ENCODE data around the gene ADCK1. TPM values are rescaled to one million over a fixed set of nuclear protein-coding genes. Genes with fewer than 3 reads are reported as not detected.

The ADCK1 gene
- total and polyA plus RNA-seq, 2 donors (not counting 1 experiment from before 2014, with no cell fraction given), result 10.6 to 18.3 TPM

DNA sequence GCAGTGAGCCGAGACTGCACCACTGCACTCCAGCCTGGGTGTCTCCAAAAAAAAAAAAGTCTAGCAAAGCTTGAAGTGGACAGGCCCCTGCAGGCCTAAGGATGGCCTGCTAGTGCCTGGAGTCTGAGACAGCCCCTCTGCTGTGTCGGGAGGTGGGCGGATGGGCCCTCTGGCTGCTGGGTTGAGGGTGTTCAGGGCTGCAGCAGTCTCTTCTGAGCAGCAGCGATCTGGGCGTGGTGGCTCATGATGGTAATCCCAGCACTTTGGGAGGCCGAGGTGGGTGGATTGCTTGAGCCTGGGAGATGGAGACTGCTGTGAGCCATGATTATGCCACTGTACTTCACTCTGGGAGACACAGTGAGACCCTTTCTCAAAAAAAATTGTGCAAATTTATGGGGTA, 57.0 kb downstream of the ADCK1 start:
- POLR2A ChIA-PET, result no interaction called here

DNA sequence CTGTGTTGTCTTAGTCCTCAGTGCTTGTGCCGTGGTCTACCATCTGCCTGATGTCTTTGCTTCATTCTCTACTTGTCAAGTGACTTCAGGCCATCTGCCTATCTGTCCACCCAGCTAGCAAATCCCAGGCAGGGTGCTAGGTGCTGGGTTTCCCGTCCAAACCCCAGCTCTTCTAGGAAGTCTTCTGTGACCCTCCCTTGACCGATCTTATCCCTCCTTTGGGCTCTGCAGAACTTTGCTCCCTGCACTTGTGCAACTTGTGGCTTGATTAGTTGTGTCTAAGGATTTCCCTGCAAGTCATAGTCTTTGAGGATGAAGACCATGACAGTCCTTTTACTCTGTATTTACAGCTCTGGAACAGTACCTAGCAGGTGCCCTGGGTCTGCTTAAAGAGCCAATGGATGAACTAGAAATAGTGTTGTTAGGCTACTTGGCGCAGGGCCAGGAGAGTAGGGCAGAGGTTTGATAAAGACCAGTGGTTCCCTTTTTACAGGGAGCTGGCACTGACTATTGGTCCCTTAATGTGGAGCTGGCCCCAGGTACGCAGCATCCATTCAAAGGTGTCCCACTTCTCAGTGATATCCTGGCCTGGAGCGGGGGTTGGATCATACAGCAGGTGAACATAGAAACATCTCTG, 60.1 kb downstream of the ADCK1 start:
- H3K27ac ChIP-seq (ENCODE audit: low read length in 2 of 2), result no peak overlapping the region
- Mint-ChIP-seq H3K27ac (no peak overlapping the region), H3K4me1 (peaks cover 1% of the 10 kb centered on the region), H3K4me3 (no peak overlapping the region), H3K27me3 (no peaks in the 10 kb centered on the region), H3K9me3 (ENCODE audit: insufficient read depth) (no peaks in the 10 kb centered on the region)
- no peaks in the 10 kb centered on the region for H3K9me3 ChIP-seq (ENCODE audit: control extremely low read depth in 1 of 3, control insufficient read depth in 2 of 3, insufficient read depth in 1 of 3, low read length in 2 of 3)
- H3K4me2 ChIP-seq (replicated peaks; ENCODE audit: low read depth, low read length, poor library complexity, severe bottlenecking), result no peak overlapping the region
- TF ChIP-seq, protein P1, sequence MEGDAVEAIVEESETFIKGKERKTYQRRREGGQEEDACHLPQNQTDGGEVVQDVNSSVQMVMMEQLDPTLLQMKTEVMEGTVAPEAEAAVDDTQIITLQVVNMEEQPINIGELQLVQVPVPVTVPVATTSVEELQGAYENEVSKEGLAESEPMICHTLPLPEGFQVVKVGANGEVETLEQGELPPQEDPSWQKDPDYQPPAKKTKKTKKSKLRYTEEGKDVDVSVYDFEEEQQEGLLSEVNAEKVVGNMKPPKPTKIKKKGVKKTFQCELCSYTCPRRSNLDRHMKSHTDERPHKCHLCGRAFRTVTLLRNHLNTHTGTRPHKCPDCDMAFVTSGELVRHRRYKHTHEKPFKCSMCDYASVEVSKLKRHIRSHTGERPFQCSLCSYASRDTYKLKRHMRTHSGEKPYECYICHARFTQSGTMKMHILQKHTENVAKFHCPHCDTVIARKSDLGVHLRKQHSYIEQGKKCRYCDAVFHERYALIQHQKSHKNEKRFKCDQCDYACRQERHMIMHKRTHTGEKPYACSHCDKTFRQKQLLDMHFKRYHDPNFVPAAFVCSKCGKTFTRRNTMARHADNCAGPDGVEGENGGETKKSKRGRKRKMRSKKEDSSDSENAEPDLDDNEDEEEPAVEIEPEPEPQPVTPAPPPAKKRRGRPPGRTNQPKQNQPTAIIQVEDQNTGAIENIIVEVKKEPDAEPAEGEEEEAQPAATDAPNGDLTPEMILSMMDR (IDR thresholded peaks at IDR 0.05), result no peak
- no peak for TF ChIP-seq EZH2 (IDR thresholded peaks at IDR 0.05; ENCODE audit: borderline replicate concordance, insufficient read depth, low read depth, low read length, poor library complexity, severe bottlenecking)
- ChIA-PET POLR2A (no interaction called here), CTCF (interaction anchor here (1.0 to 1.2 kb wide), 3 partner anchors 10 to 14 kb away, joined by 3 to 4 read pairs (median 4); no protein-coding TSS in a partner anchor)
- no peak overlapping the region for H3K4me3 ChIP-seq (ENCODE audit: control extremely low read depth in 1 of 5, extremely low read depth in 1 of 5, insufficient read depth in 1 of 5, low read depth in 2 of 5, low read length in 4 of 5)
- WGBS (ENCODE audit: insufficient coverage), result 96% methylated on average over 5 of the region's 6 CpGs
- no peak overlapping the region for H2AFZ ChIP-seq (ENCODE audit: insufficient read depth, low read depth, low read length, poor library complexity, severe bottlenecking)
- no peaks in the 10 kb centered on the region for H3K79me2 ChIP-seq (ENCODE audit: control insufficient read depth, insufficient read depth, low read length)
- peaks cover 0 to 3% of the 10 kb centered on the region in 2 experiments for H3K36me3 ChIP-seq (replicated peaks in 1 of 2; ENCODE audit: control extremely low read depth in 1 of 2, control insufficient read depth in 1 of 2, extremely low read depth in 1 of 2, insufficient read depth in 2 of 2, low read length in 1 of 2)
- ATAC-seq (ENCODE audit: low read depth), result no peak
- no peak overlapping the region for H3K9ac ChIP-seq (ENCODE audit: low read length)
- no peaks in the 10 kb centered on the region for H3K4me1 ChIP-seq (ENCODE audit: control insufficient read depth in 2 of 2, insufficient read depth in 2 of 2, low read length in 2 of 2)
- intact Hi-C loops (cut with micrococcal nuclease), result no loop called here
- no peak for DNase-seq
- H4K20me1 ChIP-seq (ENCODE audit: control insufficient read depth, insufficient read depth, low read length, poor library complexity, severe bottlenecking), result no peaks in the 10 kb centered on the region
- no peaks in the 10 kb centered on the region for H3K27me3 ChIP-seq (replicated peaks in 1 of 4; ENCODE audit: control extremely low read depth in 1 of 4, control insufficient read depth in 3 of 4, insufficient read depth in 4 of 4, low read length in 3 of 4)

More for the DNA sequence above, 57.0 kb downstream of the ADCK1 start:
- no peaks in the 10 kb centered on the region for H3K27me3 ChIP-seq (replicated peaks in 1 of 4; ENCODE audit: control extremely low read depth in 1 of 4, control insufficient read depth in 3 of 4, insufficient read depth in 4 of 4, low read length in 3 of 4)
- H3K27ac ChIP-seq (ENCODE audit: low read length in 2 of 2), result no peak overlapping the region
- no peak overlapping the region for H3K27ac Mint-ChIP-seq
- H3K36me3 ChIP-seq (replicated peaks in 1 of 2; ENCODE audit: control extremely low read depth in 1 of 2, control insufficient read depth in 1 of 2, extremely low read depth in 1 of 2, insufficient read depth in 2 of 2, low read length in 1 of 2), result peaks cover 0 to 3% of the 10 kb centered on the region in 2 experiments
- no peak for DNase-seq
- CTCF ChIA-PET, result no interaction called here
- peaks cover 3% of the 10 kb centered on the region for H3K9me3 Mint-ChIP-seq (ENCODE audit: insufficient read depth)
- H3K4me3 Mint-ChIP-seq, result no peak overlapping the region
- H4K20me1 ChIP-seq (ENCODE audit: control insufficient read depth, insufficient read depth, low read length, poor library complexity, severe bottlenecking), result no peaks in the 10 kb centered on the region
- no peak overlapping the region for H3K9ac ChIP-seq (ENCODE audit: low read length)
- no peak for ATAC-seq (ENCODE audit: low read depth)
- H3K79me2 ChIP-seq (ENCODE audit: control insufficient read depth, insufficient read depth, low read length), result no peaks in the 10 kb centered on the region
- no peak overlapping the region for H2AFZ ChIP-seq (ENCODE audit: insufficient read depth, low read depth, low read length, poor library complexity, severe bottlenecking)
- intact Hi-C loops (cut with micrococcal nuclease), result no loop called here
- H3K4me3 ChIP-seq (ENCODE audit: control extremely low read depth in 1 of 5, extremely low read depth in 1 of 5, insufficient read depth in 1 of 5, low read depth in 2 of 5, low read length in 4 of 5), result no peak overlapping the region
- H3K4me1 Mint-ChIP-seq, result no peaks in the 10 kb centered on the region
- H3K9me3 ChIP-seq (ENCODE audit: control extremely low read depth in 1 of 3, control insufficient read depth in 2 of 3, insufficient read depth in 1 of 3, low read length in 2 of 3), result peaks cover 0 to 7% (median 0%) of the 10 kb centered on the region in 3 donors
- H3K4me2 ChIP-seq (replicated peaks; ENCODE audit: low read depth, low read length, poor library complexity, severe bottlenecking), result no peak overlapping the region
- no peak for TF ChIP-seq EZH2 (IDR thresholded peaks at IDR 0.05; ENCODE audit: borderline replicate concordance, insufficient read depth, low read depth, low read length, poor library complexity, severe bottlenecking)
- TF ChIP-seq, protein P1 (IDR thresholded peaks at IDR 0.05), result no peak
- 100% methylated on average over 5 of the region's 6 CpGs for WGBS (ENCODE audit: insufficient coverage)
- no peaks in the 10 kb centered on the region for H3K27me3 Mint-ChIP-seq
- no peaks in the 10 kb centered on the region for H3K4me1 ChIP-seq (ENCODE audit: control insufficient read depth in 2 of 2, insufficient read depth in 2 of 2, low read length in 2 of 2)

Data from B cell (primary cell).